ENCODE data around the gene B3GALT6. TPM values are rescaled to one million over a fixed set of nuclear protein-coding genes. Genes with fewer than 3 reads are reported as not detected.

The B3GALT6 gene
- total RNA-seq, 1 experiment from 2014 or later: 46.4 TPM

DNA sequence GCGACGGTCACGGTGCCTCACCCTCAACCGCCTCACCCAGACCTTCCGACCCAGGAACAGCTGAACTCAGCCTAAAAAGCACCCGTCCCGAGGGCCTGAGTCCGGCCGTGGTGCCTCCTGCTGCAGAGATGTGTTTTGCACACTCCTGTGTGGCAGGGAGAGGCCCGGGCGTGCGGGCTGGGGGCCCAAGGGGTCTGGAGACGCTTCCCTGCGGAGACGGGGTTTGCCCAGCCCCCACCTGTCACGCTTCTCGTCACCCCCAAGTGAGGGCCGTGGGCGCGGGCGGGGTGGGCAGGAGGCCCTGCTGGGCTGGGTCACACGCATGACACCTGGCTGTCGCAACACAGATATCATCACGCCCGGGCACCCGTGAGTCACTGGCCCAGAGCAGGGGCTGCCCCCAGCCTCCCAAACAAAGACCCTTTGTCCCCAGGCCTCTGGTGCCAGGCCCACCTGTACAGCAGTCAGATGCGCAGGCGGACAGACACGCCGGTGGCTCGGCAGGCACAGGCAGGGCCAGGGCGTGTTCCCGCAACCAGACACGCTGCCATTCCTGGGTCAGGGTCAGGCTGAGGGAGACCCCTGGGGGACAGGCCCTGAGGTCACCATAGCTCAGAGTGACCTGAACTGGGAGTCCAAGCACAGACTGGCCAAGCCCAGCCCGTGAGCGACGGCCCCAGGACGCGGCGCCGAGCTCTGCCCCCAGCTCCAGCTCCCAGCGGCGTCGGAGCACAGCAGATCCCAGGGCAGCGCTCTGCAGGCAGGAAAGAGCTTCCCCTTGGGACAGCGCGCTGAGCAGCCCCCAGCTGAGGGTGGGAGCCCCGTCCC, 6.1 kb downstream of the B3GALT6 start:
- intact Hi-C loops (cut with micrococcal nuclease; ENCODE audit: unreplicated experiment): no loop called here
- TF ChIP-seq SIN3A (IDR thresholded peaks at IDR 0.05; ENCODE audit: borderline replicate concordance, insufficient read depth, low read depth, low read length) (0 out of 2 replicates have a peak, but pooled peaks have one; percentile 4), POLR2AphosphoS5 (IDR thresholded peaks at IDR 0.05; ENCODE audit: low read depth, low read length) (no peak; the same call in 1 of the 2 replicates), CTCF (IDR thresholded peaks at IDR 0.05) (no peak)
- TF ChIP-seq, protein P1, sequence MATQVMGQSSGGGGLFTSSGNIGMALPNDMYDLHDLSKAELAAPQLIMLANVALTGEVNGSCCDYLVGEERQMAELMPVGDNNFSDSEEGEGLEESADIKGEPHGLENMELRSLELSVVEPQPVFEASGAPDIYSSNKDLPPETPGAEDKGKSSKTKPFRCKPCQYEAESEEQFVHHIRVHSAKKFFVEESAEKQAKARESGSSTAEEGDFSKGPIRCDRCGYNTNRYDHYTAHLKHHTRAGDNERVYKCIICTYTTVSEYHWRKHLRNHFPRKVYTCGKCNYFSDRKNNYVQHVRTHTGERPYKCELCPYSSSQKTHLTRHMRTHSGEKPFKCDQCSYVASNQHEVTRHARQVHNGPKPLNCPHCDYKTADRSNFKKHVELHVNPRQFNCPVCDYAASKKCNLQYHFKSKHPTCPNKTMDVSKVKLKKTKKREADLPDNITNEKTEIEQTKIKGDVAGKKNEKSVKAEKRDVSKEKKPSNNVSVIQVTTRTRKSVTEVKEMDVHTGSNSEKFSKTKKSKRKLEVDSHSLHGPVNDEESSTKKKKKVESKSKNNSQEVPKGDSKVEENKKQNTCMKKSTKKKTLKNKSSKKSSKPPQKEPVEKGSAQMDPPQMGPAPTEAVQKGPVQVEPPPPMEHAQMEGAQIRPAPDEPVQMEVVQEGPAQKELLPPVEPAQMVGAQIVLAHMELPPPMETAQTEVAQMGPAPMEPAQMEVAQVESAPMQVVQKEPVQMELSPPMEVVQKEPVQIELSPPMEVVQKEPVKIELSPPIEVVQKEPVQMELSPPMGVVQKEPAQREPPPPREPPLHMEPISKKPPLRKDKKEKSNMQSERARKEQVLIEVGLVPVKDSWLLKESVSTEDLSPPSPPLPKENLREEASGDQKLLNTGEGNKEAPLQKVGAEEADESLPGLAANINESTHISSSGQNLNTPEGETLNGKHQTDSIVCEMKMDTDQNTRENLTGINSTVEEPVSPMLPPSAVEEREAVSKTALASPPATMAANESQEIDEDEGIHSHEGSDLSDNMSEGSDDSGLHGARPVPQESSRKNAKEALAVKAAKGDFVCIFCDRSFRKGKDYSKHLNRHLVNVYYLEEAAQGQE (IDR thresholded peaks at IDR 0.05; ENCODE audit: insufficient read depth in 1 of 2, low read depth in 2 of 2, low read length in 1 of 2): 0 out of 4 replicates have a peak, but pooled peaks of 1 of the 2 experiments have one; percentile 18
- in situ Hi-C loops (cut with HindIII; ENCODE audit: low pct_unique_long_range_greater_than_20kb, low sequenced_read_pairs): no loop called here
- DNase-seq (ENCODE audit: low read depth, low spot score) (no peak), ATAC-seq (peak; percentile 19)
- ChIA-PET POLR2A (no interaction called here), CTCF (interaction anchor here (0.9 kb wide), 1 partner anchor 116 kb away, joined by 3 read pairs; no protein-coding TSS in a partner anchor)
- Histone ChIP-seq H3K4me1 (ENCODE audit: control insufficient read depth, insufficient read depth, low read length) (peaks cover 75% of the 10 kb centered on the region), H3K27ac (ENCODE audit: low read length) (peak overlapping the region; percentile 82), H3K4me3 (ENCODE audit: low read depth in 2 of 2, low read length in 2 of 2) (peak overlapping the region in 1 of 2 experiments; percentile 16; a peak in 1 of 4 replicates), H3K36me3 (ENCODE audit: control insufficient read depth, insufficient read depth, low read length) (no peaks in the 10 kb centered on the region), H3K9me3 (ENCODE audit: control insufficient read depth, insufficient read depth, low read depth, low read length) (no peaks in the 10 kb centered on the region), H3K27me3 (ENCODE audit: control insufficient read depth, insufficient read depth, low read length) (no peaks in the 10 kb centered on the region)
- BruUV-seq (replicated peaks): no TSS peak

GRCh38 chr1:1238702-1239178, 6.7 kb downstream of the B3GALT6 start:
- ChIA-PET CTCF (interaction anchor here (0.9 kb wide), 1 partner anchor 116 kb away, joined by 3 read pairs; no protein-coding TSS in a partner anchor), POLR2A (no interaction called here)
- Histone ChIP-seq H3K27me3 (ENCODE audit: control insufficient read depth, insufficient read depth, low read length) (no peaks in the 10 kb centered on the region), H3K27ac (ENCODE audit: low read length) (peak overlapping the region; percentile 82), H3K4me1 (ENCODE audit: control insufficient read depth, insufficient read depth, low read length) (peaks cover 73% of the 10 kb centered on the region), H3K36me3 (ENCODE audit: control insufficient read depth, insufficient read depth, low read length) (no peaks in the 10 kb centered on the region), H3K9me3 (ENCODE audit: control insufficient read depth, insufficient read depth, low read depth, low read length) (no peaks in the 10 kb centered on the region), H3K4me3 (ENCODE audit: low read depth in 2 of 2, low read length in 2 of 2) (no peak overlapping the region)
- in situ Hi-C loops (cut with HindIII; ENCODE audit: low pct_unique_long_range_greater_than_20kb, low sequenced_read_pairs): no loop called here
- BruUV-seq (replicated peaks): no TSS peak
- no peak for DNase-seq (ENCODE audit: low read depth, low spot score)
- TF ChIP-seq TCF7L2 (IDR thresholded peaks at IDR 0.05; ENCODE audit: low read depth, low read length) (no peak), POLR2AphosphoS5 (IDR thresholded peaks at IDR 0.05; ENCODE audit: low read depth, low read length) (no peak), CTCF (IDR thresholded peaks at IDR 0.05) (no peak), SIN3A (IDR thresholded peaks at IDR 0.05; ENCODE audit: borderline replicate concordance, insufficient read depth, low read depth, low read length) (no peak)
- TF ChIP-seq, protein P1 (IDR thresholded peaks at IDR 0.05; ENCODE audit: insufficient read depth in 1 of 2, low read depth in 2 of 2, low read length in 1 of 2): no peak
- intact Hi-C loops (cut with micrococcal nuclease; ENCODE audit: unreplicated experiment): no loop called here
- ATAC-seq: no peak

All from Panc1 (cell line).